Renal cortex interstitium (tissue), 11 donors: ENCODE results near the gene HCFC1. TPM values are rescaled to one million over a fixed set of nuclear protein-coding genes. Genes with fewer than 3 reads are reported as not detected.

Source experiments
- DNase-seq, 11 donors: peaks; one replicate each; pipeline ENCODE4 v3.0.0-alpha.2; 2013; ENCODE audit warnings: low read depth in 9 of 11, low spot score in 4 of 11; ENCODE audit errors: extremely low read depth in 1 of 11
- polyA plus RNA-seq, 3 donors: library from polyadenylated mRNA; unstranded; fragments of 120-200 nt; gene quantifications; one replicate each; pipeline ENCODE4 v1.2.1, GENCODE V29; 2013; ENCODE audit not compliant: insufficient read length in 3 of 3

The HCFC1 gene
- polyA plus RNA-seq, 3 donors, result 40.8 to 52.0 (median 45.7) TPM

GRCh38 chrX:153932220-153932915, 39.2 kb downstream of the HCFC1 start:
- DNase-seq, result no peak

GRCh38 chrX:153931748-153932147, 39.9 kb downstream of the HCFC1 start:
- no peak for DNase-seq

- DNase-seq, result no peak
These were observed 40.5 kb downstream of the HCFC1 start for GRCh38 chrX:153931151-153931550.

- no peak for DNase-seq
These were observed 41.4 kb downstream of the HCFC1 start for GRCh38 chrX:153930011-153930910.

- no peak for DNase-seq
These were observed 42.0 kb downstream of the HCFC1 start for GRCh38 chrX:153929576-153929975.

GRCh38 chrX:153928846-153929245, 42.8 kb downstream of the HCFC1 start:
- DNase-seq, result no peak

- peak; percentile 75 to 96 (median 91) for DNase-seq
These were observed 43.5 kb downstream of the HCFC1 start for GRCh38 chrX:153927922-153928760.

- no peak for DNase-seq
These were observed 44.0 kb downstream of the HCFC1 start for GRCh38 chrX:153927672-153927921.

GRCh38 chrX:153926858-153927671, 44.6 kb downstream of the HCFC1 start:
- peak in 1 of 11 donors; percentile 27 for DNase-seq

GRCh38 chrX:153926552-153926857, 45.1 kb downstream of the HCFC1 start:
- no peak for DNase-seq

- DNase-seq, result no peak
These were observed 45.7 kb downstream of the HCFC1 start, which contains the start of gene ARHGAP4 for GRCh38 chrX:153925739-153926551. TSS of gene ARHGAP4 (minus strand) at chrX:153926264. CDS start at chrX:153926202, 62 bp downstream.

GRCh38 chrX:153925387-153925738, 46.3 kb downstream of the HCFC1 start:
- no peak for DNase-seq

- DNase-seq, result no peak
These were observed 47.3 kb downstream of the HCFC1 start for GRCh38 chrX:153924149-153924861.

- DNase-seq, result no peak
These were observed 48.4 kb downstream of the HCFC1 start for GRCh38 chrX:153922932-153923857.

GRCh38 chrX:153921511-153922446, 49.8 kb downstream of the HCFC1 start:
- no peak for DNase-seq

GRCh38 chrX:153921070-153921469, 50.5 kb downstream of the HCFC1 start:
- DNase-seq, result no peak
